G401 (cell line): Measurements from ENCODE around the gene ZNF655. TPM values are rescaled to one million over a fixed set of nuclear protein-coding genes. Genes with fewer than 3 reads are reported as not detected.
A peak's percentile ranks its signal among the peaks of the same experiment; 100 is the strongest.
"Not testable (repeated sequence)": the region's sequence is repeated elsewhere in the genome, so short reads cannot be mapped to it uniquely, and the experiment has no call there.

Experiments used
- DNase-seq: peaks from one replicate; pipeline ENCODE4 v3.0.0-alpha.2; 2015; ENCODE audit warnings: low spot score
- in situ Hi-C: cut with HindIII; loops from 2 replicates; pipeline ENCODE4 v1.10.0; 2016; ENCODE audit warnings: low sequenced_read_pairs, mixed read lengths
- total RNA-seq: library from RNA; depleted of rRNA; stranded (reverse); fragments of >200 nt; shearing (Covaris generic); gene quantifications from 2 replicates; pipeline ENCODE4 v1.2.3, GENCODE V29; 2014

ZNF655 gene
- total RNA-seq, 1 experiment from 2014 or later, result 40.9 TPM

- no peak for DNase-seq
- in situ Hi-C loops, result no loop called here
Measured at GRCh38 chr7:99557940-99558305, 519 bp upstream of the ZNF655 start.

- DNase-seq, result no peak
- in situ Hi-C loops, result no loop called here
Measured at GRCh38 chr7:99559175-99559915, 903 bp downstream of the ZNF655 start.

- no peak for DNase-seq
- in situ Hi-C loops, result no loop called here
Measured at GRCh38 chr7:99560834-99561736, 2.6 kb downstream of the ZNF655 start.

GRCh38 chr7:99561737-99562051, 3.3 kb downstream of the ZNF655 start:
- in situ Hi-C loops, result no loop called here

GRCh38 chr7:99562114-99562784, 3.8 kb downstream of the ZNF655 start:
- DNase-seq, result no peak
- in situ Hi-C loops, result no loop called here

More at GRCh38 chr7:99561737-99562051, 3.3 kb downstream of the ZNF655 start:
- DNase-seq, result no peak

GRCh38 chr7:99562832-99563231, 4.4 kb downstream of the ZNF655 start:
- no peak for DNase-seq
- in situ Hi-C loops, result no loop called here

- in situ Hi-C loops, result no loop called here
- no peak for DNase-seq
Measured at GRCh38 chr7:99563650-99564049, 5.2 kb downstream of the ZNF655 start.

GRCh38 chr7:99568770-99569169, 10.3 kb downstream of the ZNF655 start:
- in situ Hi-C loops, DNase-seq: not testable (repeated sequence)

- in situ Hi-C loops, result no loop called here
- no peak for DNase-seq
Measured at GRCh38 chr7:99571768-99572167, 13.3 kb downstream of the ZNF655 start.

- no peak for DNase-seq
- in situ Hi-C loops, result no loop called here
Measured at GRCh38 chr7:99573257-99573656, 14.8 kb downstream of the ZNF655 start.

GRCh38 chr7:99576251-99576650, 17.8 kb downstream of the ZNF655 start:
- in situ Hi-C loops, result no loop called here
- DNase-seq, result no peak

- no peak for DNase-seq
- in situ Hi-C loops, result no loop called here
Measured at GRCh38 chr7:99579281-99579955, 21.0 kb downstream of the ZNF655 start.

GRCh38 chr7:99579956-99580777, 21.7 kb downstream of the ZNF655 start:
- in situ Hi-C loops, result no loop called here
- DNase-seq, result peak; percentile 79

- DNase-seq, in situ Hi-C loops: not testable (repeated sequence)
Measured at GRCh38 chr7:99580778-99581332, 22.4 kb downstream of the ZNF655 start.

- in situ Hi-C loops, result no loop called here
- no peak for DNase-seq
Measured at GRCh38 chr7:99588868-99589267, 30.4 kb downstream of the ZNF655 start.

GRCh38 chr7:99594948-99595745, 36.7 kb downstream of the ZNF655 start:
- no peak for DNase-seq
- in situ Hi-C loops, result no loop called here

- DNase-seq, result no peak
- in situ Hi-C loops, result no loop called here
Measured at GRCh38 chr7:99596408-99596955, 38.0 kb downstream of the ZNF655 start.
